ENCODE measurements around the gene FAM98C. TPM values are rescaled to one million over a fixed set of nuclear protein-coding genes. Genes with fewer than 3 reads are reported as not detected.
A peak's percentile ranks its signal among the peaks of the same experiment; 100 is the strongest.

The FAM98C gene
- total RNA-seq, 1 donor from 2014 or later, result 37.1 TPM

GRCh38 chr19:38440592-38440991 is 37.7 kb downstream of the FAM98C start:
- TF ChIP-seq, protein P1, sequence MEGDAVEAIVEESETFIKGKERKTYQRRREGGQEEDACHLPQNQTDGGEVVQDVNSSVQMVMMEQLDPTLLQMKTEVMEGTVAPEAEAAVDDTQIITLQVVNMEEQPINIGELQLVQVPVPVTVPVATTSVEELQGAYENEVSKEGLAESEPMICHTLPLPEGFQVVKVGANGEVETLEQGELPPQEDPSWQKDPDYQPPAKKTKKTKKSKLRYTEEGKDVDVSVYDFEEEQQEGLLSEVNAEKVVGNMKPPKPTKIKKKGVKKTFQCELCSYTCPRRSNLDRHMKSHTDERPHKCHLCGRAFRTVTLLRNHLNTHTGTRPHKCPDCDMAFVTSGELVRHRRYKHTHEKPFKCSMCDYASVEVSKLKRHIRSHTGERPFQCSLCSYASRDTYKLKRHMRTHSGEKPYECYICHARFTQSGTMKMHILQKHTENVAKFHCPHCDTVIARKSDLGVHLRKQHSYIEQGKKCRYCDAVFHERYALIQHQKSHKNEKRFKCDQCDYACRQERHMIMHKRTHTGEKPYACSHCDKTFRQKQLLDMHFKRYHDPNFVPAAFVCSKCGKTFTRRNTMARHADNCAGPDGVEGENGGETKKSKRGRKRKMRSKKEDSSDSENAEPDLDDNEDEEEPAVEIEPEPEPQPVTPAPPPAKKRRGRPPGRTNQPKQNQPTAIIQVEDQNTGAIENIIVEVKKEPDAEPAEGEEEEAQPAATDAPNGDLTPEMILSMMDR (conservative IDR thresholded peaks at IDR 0.05; ENCODE audit: low read depth, low read length), result no peak
- no peak for DNase-seq (ENCODE audit: low read depth)
- H3K4me3 ChIP-seq (ENCODE audit: low read depth, low read length), result no peak overlapping the region

- DNase-seq (ENCODE audit: low read depth), result no peak
- TF ChIP-seq, protein P1 (conservative IDR thresholded peaks at IDR 0.05; ENCODE audit: low read depth, low read length), result peak; percentile 20
- no peak overlapping the region for H3K4me3 ChIP-seq (ENCODE audit: low read depth, low read length)
These were observed 38.9 kb downstream of the FAM98C start for GRCh38 chr19:38441657-38442348.

- TF ChIP-seq, protein P1 (conservative IDR thresholded peaks at IDR 0.05; ENCODE audit: low read depth, low read length), result no peak
- H3K4me3 ChIP-seq (ENCODE audit: low read depth, low read length), result no peak overlapping the region
- no peak for DNase-seq (ENCODE audit: low read depth)
These were observed 39.8 kb downstream of the FAM98C start for GRCh38 chr19:38442736-38443135.

DNA sequence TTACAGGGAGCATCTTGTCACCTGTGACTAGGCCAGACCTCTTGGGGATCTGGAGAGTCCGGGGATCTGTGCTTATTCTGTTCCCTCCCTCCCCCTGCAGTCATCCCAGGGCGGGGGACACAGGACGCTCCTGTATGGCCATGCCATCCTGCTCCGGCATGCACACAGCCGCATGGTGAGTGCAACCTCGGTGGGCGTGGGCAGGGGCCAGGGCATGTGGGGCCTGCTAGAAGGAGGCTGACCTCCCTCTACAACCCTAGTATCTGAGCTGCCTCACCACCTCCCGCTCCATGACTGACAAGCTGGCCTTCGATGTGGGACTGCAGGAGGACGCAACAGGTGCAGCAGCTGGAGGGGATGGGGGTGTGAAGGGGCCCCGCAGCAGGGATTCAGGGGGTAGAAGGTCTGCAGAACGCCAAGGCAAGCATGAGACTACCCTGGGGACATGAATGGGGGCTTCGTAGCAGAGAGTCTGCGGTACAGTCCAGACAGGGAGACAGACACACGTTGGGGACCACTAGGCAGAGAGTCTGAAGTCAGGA is 40.6 kb downstream of the FAM98C start:
- TF ChIP-seq, protein P1 (conservative IDR thresholded peaks at IDR 0.05; ENCODE audit: low read depth, low read length), result no peak
- no peak for DNase-seq (ENCODE audit: low read depth)
- H3K4me3 ChIP-seq (ENCODE audit: low read depth, low read length), result no peak overlapping the region

DNA sequence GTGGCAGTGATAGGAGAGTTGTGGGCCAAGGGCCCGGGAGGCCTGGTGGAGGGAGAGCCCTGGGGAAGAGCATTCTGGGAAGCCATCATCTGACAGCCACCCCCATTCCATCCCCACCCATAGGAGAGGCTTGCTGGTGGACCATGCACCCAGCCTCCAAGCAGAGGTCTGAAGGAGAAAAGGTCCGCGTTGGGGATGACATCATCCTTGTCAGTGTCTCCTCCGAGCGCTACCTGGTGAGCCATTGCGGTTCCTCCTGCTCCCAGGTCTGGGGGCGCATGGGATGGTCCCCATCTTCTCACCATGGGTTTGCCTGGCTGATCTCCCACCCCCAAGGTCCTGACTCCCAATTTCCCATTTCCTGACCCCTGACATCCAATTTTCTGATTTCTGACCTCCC is 41.1 kb downstream of the FAM98C start:
- TF ChIP-seq, protein P1 (conservative IDR thresholded peaks at IDR 0.05; ENCODE audit: low read depth, low read length), result no peak
- no peak for DNase-seq (ENCODE audit: low read depth)
- no peak overlapping the region for H3K4me3 ChIP-seq (ENCODE audit: low read depth, low read length)

DNA sequence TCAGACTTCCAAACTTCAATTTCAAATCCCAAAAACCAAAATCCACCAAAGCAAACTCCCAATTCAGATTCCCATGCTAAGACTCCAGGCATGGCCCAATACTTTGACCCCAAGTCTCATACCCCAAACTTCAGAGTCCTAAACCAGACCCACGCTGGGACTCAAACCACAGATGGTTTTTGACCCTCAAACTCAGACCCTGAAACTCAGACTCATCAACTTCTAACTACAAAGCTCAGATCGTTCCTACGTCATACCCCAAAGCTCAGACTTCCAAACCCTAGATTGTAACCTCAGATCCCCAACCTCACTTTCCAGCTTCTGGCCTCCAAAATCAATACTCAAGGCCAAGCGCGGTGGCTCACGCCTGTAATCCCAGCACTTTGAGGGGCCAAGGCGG is 42.5 kb downstream of the FAM98C start:
- no peak for DNase-seq (ENCODE audit: low read depth)
- TF ChIP-seq, protein P1 (conservative IDR thresholded peaks at IDR 0.05; ENCODE audit: low read depth, low read length), result no peak

GRCh38 chr19:38448225-38448624 is 45.3 kb downstream of the FAM98C start:
- no peak overlapping the region for H3K4me3 ChIP-seq (ENCODE audit: low read depth, low read length)
- no peak for DNase-seq (ENCODE audit: low read depth)
- TF ChIP-seq, protein P1 (conservative IDR thresholded peaks at IDR 0.05; ENCODE audit: low read depth, low read length), result no peak

More for the DNA sequence above, 42.5 kb downstream of the FAM98C start:
- no peak overlapping the region for H3K4me3 ChIP-seq (ENCODE audit: low read depth, low read length)

All from epithelial cell of proximal tubule (primary cell).